GM19324 (cell line): ENCODE results near the gene KLHL21.

Experiments used
- ATAC-seq: cut with Tn5 transposase; IDR thresholded peaks from one replicate; pipeline ENCODE4 v1.9.1; 2021; ENCODE audit warnings: mild to moderate bottlenecking, moderate library complexity; ENCODE audit not compliant: unreplicated experiment, low FRiP score

KLHL21 gene

GRCh38 chr1:6557597-6557996 is 45.1 kb downstream of the KLHL21 start:
- no peak for ATAC-seq

GRCh38 chr1:6554907-6555778 is 47.5 kb downstream of the KLHL21 start, which contains the start of gene TAS1R1:
Gene TAS1R1, plus strand, starts transcription at chr1:6555307. Its CDS starts 67 bp downstream, at chr1:6555374.
- no peak for ATAC-seq

GRCh38 chr1:6554031-6554906 is 48.4 kb downstream of the KLHL21 start, which contains the start of gene NOL9:
Gene NOL9, minus strand, starts transcription at chr1:6554513. Its CDS starts 11 bp downstream, at chr1:6554502.
- ATAC-seq, result peak; percentile 88

GRCh38 chr1:6547301-6547700 is 55.4 kb downstream of the KLHL21 start:
- no peak for ATAC-seq

- no peak for ATAC-seq
Observed at GRCh38 chr1:6546326-6546725, 56.3 kb downstream of the KLHL21 start.

- no peak for ATAC-seq
Observed at GRCh38 chr1:6545276-6546112, 57.2 kb downstream of the KLHL21 start.

- no peak for ATAC-seq
Observed at GRCh38 chr1:6544831-6545230, 57.8 kb downstream of the KLHL21 start.
